Measurements from ENCODE around the gene EXTL2.

- no peak for TF ChIP-seq POLR2AphosphoS5 (IDR thresholded peaks at IDR 0.05)
- TF ChIP-seq CTCF (IDR thresholded peaks at IDR 0.05): no peak
Observed at GRCh38 chr1:100930494-100930893, 35.9 kb upstream of the EXTL2 start.
